Measurements from ENCODE around the gene GDF11.
"Not testable (repeated sequence)": the region's sequence is repeated elsewhere in the genome, so short reads cannot be mapped to it uniquely, and the experiment has no call there.

The GDF11 gene

DNA sequence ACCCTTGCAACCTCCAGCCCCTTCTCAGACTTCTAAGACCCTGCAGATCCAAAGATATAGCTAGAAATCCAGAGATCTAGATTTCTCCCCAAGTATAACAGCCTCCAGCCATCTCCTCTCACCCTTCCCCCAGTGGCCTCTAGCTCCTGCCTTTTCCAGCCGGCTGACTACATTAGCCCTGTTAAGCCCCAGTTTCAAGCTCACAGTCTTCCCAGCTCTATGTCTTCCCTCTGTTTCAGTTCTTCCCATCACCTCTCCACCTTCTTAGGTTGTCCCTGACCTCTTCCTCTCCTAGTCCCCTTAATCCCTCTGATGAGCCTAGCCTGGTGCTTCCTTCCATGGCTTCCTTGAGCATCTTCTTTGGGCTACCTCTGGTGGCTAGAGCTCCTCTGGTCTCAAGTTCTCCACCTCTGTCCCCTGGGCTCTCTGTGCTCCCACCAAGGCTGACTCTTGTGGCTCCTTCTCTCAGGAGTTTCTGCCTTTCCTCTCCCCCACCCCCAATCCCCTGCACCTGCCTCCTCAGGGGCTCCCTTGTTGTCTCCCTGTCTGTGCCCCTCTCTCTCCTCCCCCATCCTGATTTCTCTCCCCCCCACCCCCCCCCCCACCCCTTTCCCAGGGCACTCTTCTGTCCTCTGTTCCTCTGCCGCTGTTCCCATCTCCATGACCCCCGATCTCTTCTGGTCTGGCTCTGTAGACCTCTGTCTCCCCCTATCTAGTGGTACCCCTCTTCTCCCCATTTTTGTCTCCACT, 816 bp upstream of the GDF11 start:
- DNase-seq (ENCODE audit: low spot score), result no peak

- peak; percentile 56 for DNase-seq (ENCODE audit: low spot score)
Observed at GRCh38 chr12:55743406-55744339, 751 bp downstream of the GDF11 start.

DNA sequence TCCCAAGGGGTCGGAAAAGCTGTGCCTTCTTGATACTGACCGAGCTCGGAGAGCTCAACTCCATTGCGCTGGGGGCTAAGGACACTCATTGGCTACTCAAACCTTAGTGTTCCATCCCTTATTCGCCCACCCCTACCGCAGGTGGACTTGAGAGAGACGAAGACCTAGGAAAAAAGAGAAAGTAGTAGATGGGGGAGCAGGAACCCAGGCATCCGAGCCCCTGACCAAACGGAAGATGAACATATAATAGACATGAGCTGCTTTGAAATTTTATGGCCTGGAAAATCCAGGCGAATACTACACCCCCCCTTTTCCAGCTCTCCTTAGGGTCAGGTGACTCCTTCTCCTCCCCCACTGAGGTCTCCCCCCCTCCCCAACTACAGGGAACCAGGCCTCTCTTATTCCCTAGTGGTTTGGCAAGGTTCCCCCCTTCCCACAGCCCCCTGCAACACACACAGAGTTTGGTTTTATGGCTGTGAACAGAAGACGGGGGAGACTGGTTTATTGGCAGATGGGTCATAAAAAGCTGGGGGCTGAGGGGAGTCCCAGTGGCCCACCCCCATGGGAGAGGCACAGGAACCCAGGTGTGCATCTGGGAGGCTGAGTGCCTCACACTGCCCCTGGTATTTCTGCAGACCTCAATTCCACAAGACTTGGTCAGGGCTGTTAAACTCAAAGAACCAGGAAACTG, 1.6 kb downstream of the GDF11 start:
- DNase-seq (ENCODE audit: low spot score), result no peak

DNA sequence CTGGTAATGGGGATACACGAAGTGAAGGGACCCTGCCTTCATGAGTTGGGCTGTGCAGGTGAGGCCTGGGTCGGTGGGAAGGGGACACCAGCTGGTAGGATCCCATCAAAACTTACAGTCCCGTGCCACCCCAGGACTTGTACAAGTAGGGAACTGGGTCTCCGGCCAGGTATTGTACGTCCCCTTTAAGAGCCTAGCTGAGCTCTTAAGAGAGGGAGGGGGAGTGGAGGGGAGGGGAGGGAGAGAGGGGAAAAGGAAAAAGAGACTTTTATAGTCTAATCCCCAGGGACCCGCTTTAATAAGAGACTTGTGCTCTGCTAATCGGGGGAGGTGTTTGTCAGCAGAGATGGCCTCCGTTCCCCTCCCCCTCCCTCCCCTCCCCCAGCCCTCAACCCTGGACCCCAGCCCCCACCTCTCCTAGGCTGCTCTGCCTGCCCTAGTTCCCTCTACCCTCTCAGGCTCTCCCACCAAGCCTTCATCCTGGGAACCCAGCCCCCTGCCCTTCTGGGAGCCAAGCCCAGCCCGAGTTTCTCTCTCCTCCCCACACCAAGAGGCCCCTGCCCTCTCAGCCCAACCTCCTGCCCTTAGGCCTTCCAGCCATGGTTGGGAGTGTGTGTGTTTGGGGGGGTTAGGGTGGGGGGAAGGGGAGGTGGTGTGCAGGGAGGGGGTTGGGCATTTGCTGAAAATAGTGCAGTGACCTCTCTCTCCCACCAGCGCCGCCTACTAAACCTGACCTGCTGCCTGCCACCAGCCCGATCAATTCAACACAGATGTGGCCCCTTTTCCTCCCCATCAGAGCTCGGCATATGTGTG, 2.6 kb downstream of the GDF11 start:
- no peak for DNase-seq (ENCODE audit: low spot score)

DNA sequence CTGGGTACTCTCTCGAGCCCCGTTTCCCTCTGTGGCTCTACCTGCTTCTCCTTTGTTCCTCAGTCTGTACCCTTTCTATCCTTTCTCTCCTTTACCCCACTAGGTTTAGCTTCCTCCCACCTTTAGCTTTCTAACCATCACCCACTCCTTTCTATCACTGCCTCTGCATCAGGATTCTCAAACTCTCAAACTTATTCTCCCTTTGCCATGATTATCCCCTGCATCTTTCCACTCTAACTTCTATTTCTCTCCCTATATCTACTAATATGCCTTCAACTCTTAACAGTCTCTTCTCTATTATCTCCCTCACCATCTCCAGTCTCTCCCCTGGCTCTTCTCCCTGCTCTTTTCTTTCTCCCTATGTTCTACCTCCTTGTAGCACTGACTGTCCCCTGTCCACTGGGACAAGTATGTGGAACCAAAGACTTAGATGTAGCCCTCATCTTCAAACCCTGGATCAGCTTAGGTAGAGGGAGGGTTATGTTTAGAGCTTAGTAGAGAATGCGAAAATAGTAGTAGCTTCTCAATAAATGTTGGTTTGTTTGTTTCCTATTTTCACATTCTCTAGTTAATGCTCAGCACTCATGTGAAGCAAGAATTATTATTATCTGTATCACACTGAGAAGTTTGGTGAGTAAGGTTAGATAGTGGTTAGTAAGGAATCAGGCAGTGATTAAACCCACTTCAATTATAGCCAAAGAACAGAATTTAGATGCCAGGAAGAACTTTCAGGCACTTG, 3.4 kb downstream of the GDF11 start:
- no peak for DNase-seq (ENCODE audit: low spot score)

- no peak for DNase-seq (ENCODE audit: low spot score)
Observed at GRCh38 chr12:55746913-55747231, 4.0 kb downstream of the GDF11 start.

DNA sequence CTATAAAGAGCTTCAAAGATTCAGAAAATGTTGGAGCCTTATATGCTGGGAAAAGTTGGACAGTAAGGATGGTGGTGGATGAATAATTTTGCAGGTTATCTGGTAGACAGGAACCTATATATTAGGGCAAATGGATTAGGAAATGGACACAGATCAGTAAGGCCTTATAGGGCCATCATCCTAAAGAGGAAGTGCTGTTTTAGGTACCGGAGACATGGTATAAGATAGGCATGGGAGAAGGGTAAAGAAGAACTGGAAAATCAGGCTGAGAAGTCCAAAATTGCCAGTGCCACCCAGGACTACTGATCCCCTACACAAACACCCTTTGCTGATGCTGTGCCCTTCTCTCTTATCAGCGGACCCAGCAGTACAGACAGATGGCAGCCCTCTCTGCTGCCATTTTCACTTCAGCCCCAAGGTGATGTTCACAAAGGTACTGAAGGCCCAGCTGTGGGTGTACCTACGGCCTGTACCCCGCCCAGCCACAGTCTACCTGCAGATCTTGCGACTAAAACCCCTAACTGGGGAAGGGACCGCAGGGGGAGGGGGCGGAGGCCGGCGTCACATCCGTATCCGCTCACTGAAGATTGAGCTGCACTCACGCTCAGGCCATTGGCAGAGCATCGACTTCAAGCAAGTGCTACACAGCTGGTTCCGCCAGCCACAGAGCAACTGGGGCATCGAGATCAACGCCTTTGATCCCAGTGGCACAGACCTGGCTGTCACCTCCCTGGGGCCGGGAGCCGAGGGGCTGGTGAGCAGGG, 5.5 kb downstream of the GDF11 start:
- no peak for DNase-seq (ENCODE audit: low spot score)

GRCh38 chr12:55755246-55755645, 12.3 kb downstream of the GDF11 start:
- DNase-seq (ENCODE audit: low spot score), result no peak

DNA sequence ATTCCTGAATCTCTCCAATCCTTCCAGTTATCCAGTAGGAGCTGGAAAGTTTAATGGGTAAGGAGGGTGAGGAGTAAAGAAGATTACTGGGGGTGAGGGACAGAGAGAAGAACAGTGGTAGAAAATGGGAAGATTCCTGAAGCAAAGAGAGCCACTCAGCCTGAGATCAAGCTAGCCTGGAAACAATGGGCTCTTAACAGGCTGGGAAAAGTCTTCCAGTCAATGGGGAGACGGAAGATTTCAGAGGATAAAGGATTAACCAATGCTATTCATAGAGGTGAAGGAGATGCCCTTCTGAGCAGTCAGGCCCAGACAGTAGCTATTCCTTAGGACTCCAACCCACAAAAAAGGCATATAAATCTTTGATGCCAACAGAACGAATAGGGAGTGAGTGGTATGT, 14.8 kb downstream of the GDF11 start:
- DNase-seq (ENCODE audit: low spot score), result no peak

DNA sequence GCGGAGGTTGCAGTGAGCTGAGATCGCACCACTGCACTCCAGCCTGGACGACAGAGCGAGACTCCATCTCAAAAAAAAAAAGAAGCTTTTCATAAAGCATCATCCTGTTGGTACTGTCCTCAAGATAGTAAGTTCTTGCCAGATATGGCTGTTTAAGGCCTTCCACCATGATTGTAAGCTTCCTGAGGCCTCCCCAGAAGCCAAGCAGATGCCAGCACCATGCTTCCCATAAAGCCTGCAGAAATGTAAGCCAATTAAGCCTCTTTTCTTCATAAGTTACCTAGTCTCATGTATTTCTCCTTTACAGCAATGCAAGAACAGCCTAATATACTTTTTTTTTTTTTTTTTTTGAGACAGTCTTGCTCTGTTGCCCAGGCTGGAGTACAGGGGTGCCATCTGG, 15.7 kb downstream of the GDF11 start:
- DNase-seq (ENCODE audit: low spot score), result not testable (repeated sequence)

- no peak for DNase-seq (ENCODE audit: low spot score)
Observed at GRCh38 chr12:55760663-55761062, 17.7 kb downstream of the GDF11 start.

DNA sequence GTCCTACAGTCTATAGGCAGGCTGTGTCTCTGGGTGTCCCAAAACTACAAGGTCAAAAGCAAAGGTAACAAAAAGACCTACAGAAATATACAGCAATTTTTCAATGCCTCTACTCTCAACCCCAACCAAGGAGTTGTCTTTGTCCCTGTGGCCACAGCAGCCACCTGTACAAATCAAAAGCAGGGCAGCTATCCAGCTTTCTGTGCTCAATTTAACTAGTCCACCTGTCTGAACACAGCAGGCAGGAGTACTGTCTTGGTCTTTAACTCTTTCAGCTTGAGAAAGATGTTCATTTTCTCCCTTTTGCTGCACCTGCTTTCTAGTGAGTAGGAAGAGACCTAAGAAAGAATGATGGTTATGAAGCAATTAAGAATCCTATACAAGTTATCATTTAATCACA, 19.7 kb downstream of the GDF11 start:
- no peak for DNase-seq (ENCODE audit: low spot score)

GRCh38 chr12:55765736-55766290, 22.9 kb downstream of the GDF11 start:
- no peak for DNase-seq (ENCODE audit: low spot score)

DNA sequence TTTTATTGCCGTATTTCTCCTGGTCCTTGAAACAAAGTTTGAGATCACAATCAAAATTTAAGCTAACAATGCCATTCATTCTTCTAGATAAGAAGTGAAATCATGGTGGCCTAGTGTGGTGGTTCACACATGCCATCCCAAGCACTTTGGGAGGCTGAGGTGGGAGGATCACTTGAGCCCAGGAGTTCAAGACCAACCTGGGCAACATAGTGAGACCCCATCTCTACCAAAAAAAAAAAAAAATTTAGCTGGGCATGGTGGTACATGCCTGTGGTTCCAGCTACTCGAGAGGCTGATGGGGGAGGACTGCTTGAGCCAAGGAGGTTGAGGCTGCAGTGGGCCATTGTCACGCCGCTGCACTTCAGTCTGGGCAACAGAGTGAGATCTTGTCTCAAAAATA, 24.2 kb downstream of the GDF11 start:
- no peak for DNase-seq (ENCODE audit: low spot score)

DNA sequence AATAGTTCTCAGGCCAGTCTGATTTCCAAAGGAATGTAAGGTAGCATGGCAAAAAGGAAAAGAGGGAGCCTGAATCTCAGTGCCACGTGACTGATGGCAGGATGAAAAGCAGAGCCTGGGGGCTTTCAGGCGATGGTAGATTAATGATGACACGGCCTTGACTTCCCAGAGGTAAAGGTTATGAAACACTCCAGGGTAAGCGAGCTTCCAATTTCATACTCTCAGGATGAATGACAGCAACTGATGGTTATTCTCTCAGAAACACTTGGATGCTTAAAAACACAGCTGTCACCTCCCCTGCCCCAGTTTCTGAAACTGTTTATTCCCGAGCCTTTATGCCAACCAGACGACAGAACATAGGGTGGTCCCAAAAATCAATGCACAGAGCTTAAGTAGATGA, 28.8 kb downstream of the GDF11 start:
- DNase-seq (ENCODE audit: low spot score), result no peak

DNA sequence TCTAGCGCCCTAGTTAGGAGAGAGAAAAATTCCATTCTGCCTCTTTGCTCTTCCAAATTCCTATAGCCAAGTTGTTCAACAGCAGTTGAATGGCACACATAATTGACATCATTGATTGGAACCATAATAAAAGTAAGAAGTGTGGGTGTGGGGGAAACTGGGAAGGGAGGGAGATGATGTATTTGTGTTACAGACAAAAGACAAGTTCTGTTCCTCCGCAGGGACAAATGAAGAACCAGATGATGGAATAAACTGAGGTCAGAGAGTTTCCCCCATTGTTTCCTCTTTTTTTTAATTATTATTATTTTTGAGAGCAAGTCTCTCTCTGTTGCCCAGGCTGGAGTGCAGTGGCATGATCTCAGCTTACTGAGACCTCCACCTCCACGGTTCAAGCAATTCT, 34.9 kb downstream of the GDF11 start:
- no peak for DNase-seq (ENCODE audit: low spot score)

DNA sequence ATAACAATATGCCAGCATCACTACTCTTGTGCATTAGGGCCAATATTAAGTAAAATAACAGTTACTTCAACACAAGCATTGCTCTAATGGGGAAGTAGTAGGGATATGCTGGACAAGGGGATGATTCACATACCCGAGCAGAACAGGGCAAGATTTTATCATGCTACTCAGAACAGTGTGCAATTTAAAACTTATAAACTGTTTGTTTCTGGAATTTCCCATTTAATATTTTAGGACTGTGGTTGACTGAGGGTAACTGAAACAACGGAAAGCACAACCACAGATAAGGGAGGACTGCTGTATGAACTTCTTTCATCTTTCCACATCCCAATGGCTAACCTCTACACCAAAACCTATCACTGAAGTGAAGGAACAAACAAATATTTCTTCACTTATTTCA, 37.8 kb downstream of the GDF11 start:
- DNase-seq (ENCODE audit: low spot score), result no peak

DNA sequence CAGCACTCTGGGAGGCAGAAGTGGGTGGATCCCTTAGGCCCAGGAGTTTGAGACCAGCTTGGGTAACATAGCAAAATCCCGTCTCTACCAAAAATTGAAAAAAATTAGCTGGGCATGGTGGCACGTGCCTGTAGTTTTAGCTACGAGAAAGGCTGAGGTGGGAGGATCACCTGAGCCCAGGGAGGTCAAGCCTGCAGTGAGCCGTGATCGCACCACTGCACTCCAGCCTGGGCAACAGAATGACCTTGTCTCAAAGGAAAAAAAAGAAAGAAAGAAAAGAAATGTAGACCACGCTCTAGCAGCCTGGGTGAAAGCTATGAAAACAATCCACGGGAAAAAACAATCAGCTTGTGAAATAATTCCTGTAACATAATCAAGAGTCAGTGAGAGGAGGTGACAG, 45.6 kb downstream of the GDF11 start:
- DNase-seq (ENCODE audit: low spot score), result no peak

DNA sequence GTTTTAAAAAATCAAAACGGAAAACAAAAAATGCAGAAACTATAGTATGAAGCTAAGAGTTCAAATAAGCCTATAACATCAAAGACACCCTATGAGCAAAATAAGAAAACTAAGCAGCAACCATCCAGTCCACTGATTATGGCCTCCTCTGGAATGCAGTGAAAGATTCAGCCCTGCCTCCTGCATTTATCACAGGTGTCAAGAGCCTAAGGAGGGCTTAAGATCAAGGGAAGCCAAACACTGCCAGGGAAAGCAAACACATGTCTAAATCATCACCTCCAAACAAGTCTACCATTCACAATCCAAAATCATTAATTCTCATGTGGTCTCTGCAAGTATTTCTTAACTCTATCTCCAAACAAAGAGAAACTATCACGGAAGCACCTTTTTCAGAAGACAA, 46.2 kb downstream of the GDF11 start:
- DNase-seq (ENCODE audit: low spot score), result no peak

- DNase-seq (ENCODE audit: low spot score), result no peak
Observed at GRCh38 chr12:55789893-55790292, 47.0 kb downstream of the GDF11 start.

Measured in HuH-7.5 (cell line).